H9 (cell line): ENCODE data around the gene LRRC15. TPM values are rescaled to one million over a fixed set of nuclear protein-coding genes. Genes with fewer than 3 reads are reported as not detected.
A peak's percentile ranks its signal among the peaks of the same experiment; 100 is the strongest.

ENCODE experiments used
- DNase-seq: peaks from one replicate; pipeline ENCODE4 v3.0.0-alpha.2; 2017
- H2AFZ ChIP-seq: one replicate; pipeline ENCODE4 v1.6.1; 2013; ENCODE audit warnings: mild to moderate bottlenecking, low read length, control low read depth, moderate library complexity
- H2AK5ac ChIP-seq: 2 replicates; pipeline ENCODE4 v1.6.1; 2013; ENCODE audit warnings: low read length, control low read depth, mixed read lengths; ENCODE audit not compliant: insufficient read length
- H2BK120ac ChIP-seq: one replicate; pipeline ENCODE4 v1.6.1; 2013; ENCODE audit warnings: low read depth, mild to moderate bottlenecking, low read length, control low read depth, inconsistent platforms; ENCODE audit not compliant: poor library complexity, severe bottlenecking
- H2BK12ac ChIP-seq: 2 replicates; pipeline ENCODE4 v1.6.1; 2013; ENCODE audit warnings: low read length, control low read depth, mixed read lengths, low read depth; ENCODE audit not compliant: insufficient read length
- H2BK15ac ChIP-seq: 2 replicates; pipeline ENCODE4 v1.6.1; 2013; ENCODE audit warnings: low read depth, low read length, control low read depth
- H2BK20ac ChIP-seq: one replicate; pipeline ENCODE4 v1.6.1; 2013; ENCODE audit warnings: low read depth, mild to moderate bottlenecking, low read length, control low read depth, inconsistent platforms; ENCODE audit not compliant: poor library complexity, severe bottlenecking
- H2BK5ac ChIP-seq: 2 replicates; pipeline ENCODE4 v1.6.1; 2013; ENCODE audit warnings: low read length, control low read depth, mixed read lengths; ENCODE audit not compliant: insufficient read length
- H3K14ac ChIP-seq: 2 replicates; pipeline ENCODE4 v1.6.1; 2013; ENCODE audit warnings: low read length, control low read depth; ENCODE audit not compliant: insufficient read depth
- H3K18ac ChIP-seq: 2 replicates; pipeline ENCODE4 v1.6.1; 2013; ENCODE audit warnings: low read depth, mild to moderate bottlenecking, mixed read lengths, low read length, control low read depth; ENCODE audit not compliant: insufficient read length
- H3K23ac ChIP-seq: 2 replicates; pipeline ENCODE4 v1.6.1; 2013; ENCODE audit warnings: low read length, control low read depth, mixed read lengths, low read depth; ENCODE audit not compliant: insufficient read length
- H3K23me2 ChIP-seq: 2 replicates; pipeline ENCODE4 v1.6.1; 2013; ENCODE audit warnings: low read depth, mild to moderate bottlenecking, mixed read lengths, low read length, control low read depth; ENCODE audit not compliant: insufficient read length, poor library complexity, severe bottlenecking
- H3K27ac ChIP-seq: 2 replicates; pipeline ENCODE4 v1.5.1; 2013; ENCODE audit warnings: low read length, control low read depth, mixed read lengths, low read depth; ENCODE audit not compliant: insufficient read length
- H3K27me3 ChIP-seq: 2 replicates; pipeline ENCODE4 v1.6.1; 2013; ENCODE audit warnings: low read length, control low read depth, inconsistent platforms; ENCODE audit not compliant: insufficient read depth
- H3K4ac ChIP-seq: 2 replicates; pipeline ENCODE4 v1.6.1; 2013; ENCODE audit warnings: low read depth, mild to moderate bottlenecking, control low read depth, inconsistent platforms, low read length, moderate library complexity
- H3K4me1 ChIP-seq: 2 replicates; pipeline ENCODE4 v1.6.1; 2013; ENCODE audit warnings: low read length, control low read depth, inconsistent platforms; ENCODE audit not compliant: insufficient read depth
- H3K4me2 ChIP-seq: 2 replicates; pipeline ENCODE4 v1.6.1; 2013; ENCODE audit warnings: low read length, control low read depth, mixed read lengths; ENCODE audit not compliant: insufficient read length, insufficient read depth
- H3K56ac ChIP-seq: 2 replicates; pipeline ENCODE4 v1.6.1; 2013; ENCODE audit warnings: low read depth, mild to moderate bottlenecking, mixed read lengths, low read length, control low read depth; ENCODE audit not compliant: insufficient read length
- H3K79me1 ChIP-seq: 2 replicates; pipeline ENCODE4 v1.6.1; 2013; ENCODE audit warnings: low read depth, mild to moderate bottlenecking, moderate library complexity, low read length, control low read depth, inconsistent platforms; ENCODE audit not compliant: insufficient read depth, poor library complexity, severe bottlenecking
- H3K79me2 ChIP-seq: 2 replicates; pipeline ENCODE4 v1.6.1; 2013; ENCODE audit warnings: low read length, control low read depth, inconsistent platforms; ENCODE audit not compliant: insufficient read depth
- H3K9ac ChIP-seq: 2 replicates; pipeline ENCODE4 v1.6.1; 2013; ENCODE audit warnings: low read length, control low read depth, mixed read lengths; ENCODE audit not compliant: insufficient read length; ENCODE audit errors: extremely low read depth
- H3K9me3 ChIP-seq: one replicate; pipeline ENCODE4 v1.6.1; 2013; ENCODE audit warnings: low read depth, low read length, inconsistent platforms; ENCODE audit not compliant: control insufficient read depth
- H3T11ph ChIP-seq: one replicate; pipeline ENCODE4 v1.6.1; 2013; ENCODE audit warnings: mild to moderate bottlenecking, low read length, control low read depth, inconsistent platforms
- H4K20me1 ChIP-seq: one replicate; pipeline ENCODE4 v1.6.1; 2013; ENCODE audit not compliant: control insufficient read depth, insufficient read length, insufficient read depth
- H4K5ac ChIP-seq: 2 replicates; pipeline ENCODE4 v1.6.1; 2013; ENCODE audit warnings: low read depth, mild to moderate bottlenecking, mixed read lengths, low read length, control low read depth; ENCODE audit not compliant: insufficient read length
- H4K8ac ChIP-seq: replicated peaks from 2 replicates; pipeline ENCODE4 v1.6.1; 2013; ENCODE audit warnings: low read length, control low read depth, mixed read lengths, low read depth; ENCODE audit not compliant: insufficient read length
- H4K91ac ChIP-seq: 2 replicates; pipeline ENCODE4 v1.6.1; 2013; ENCODE audit warnings: low read depth, mild to moderate bottlenecking, moderate library complexity, mixed read lengths, low read length, control low read depth; ENCODE audit not compliant: insufficient read length
- H3K27ac Mint-ChIP-seq, 3 experiments: 2 replicates in 2 of 3; 3 replicates in 1 of 3; pipeline ENCODE4 v1.8.0; 2020 to 2021; ENCODE audit warnings: mixed read lengths in 3 of 3, mild to moderate bottlenecking in 1 of 3, moderate library complexity in 1 of 3
- H3K27me3 Mint-ChIP-seq: 2 replicates; pipeline ENCODE4 v1.8.0; 2021; ENCODE audit warnings: low read depth, mild to moderate bottlenecking, moderate library complexity, mixed read lengths
- H3K36me3 Mint-ChIP-seq, 3 experiments: 2 replicates in 2 of 3; 3 replicates in 1 of 3; pipeline ENCODE4 v1.8.0; 2020 to 2021; ENCODE audit warnings: low read depth in 3 of 3, mixed read lengths in 3 of 3; ENCODE audit not compliant: insufficient read depth in 1 of 3
- H3K4me1 Mint-ChIP-seq, 2 experiments: 2 replicates each; pipeline ENCODE4 v1.8.0; 2020; ENCODE audit warnings: mixed read lengths in 2 of 2
- H3K4me3 Mint-ChIP-seq, 2 experiments: 2 replicates in 1 of 2; 3 replicates in 1 of 2; pipeline ENCODE4 v1.8.0; 2020 to 2021; ENCODE audit warnings: mild to moderate bottlenecking in 2 of 2, mixed read lengths in 2 of 2, moderate library complexity in 1 of 2
- H3K9me3 Mint-ChIP-seq, 2 experiments: 2 replicates in 1 of 2; 3 replicates in 1 of 2; pipeline ENCODE4 v1.8.0; 2020; ENCODE audit warnings: mild to moderate bottlenecking in 2 of 2, mixed read lengths in 2 of 2, moderate library complexity in 1 of 2
- CTCF ChIP-seq: fragments of 200-600 bp; sonication (generic); conservative IDR thresholded peaks from 3 replicates; pipeline ENCODE4 v1.8.0; 2021; ENCODE audit warnings: antibody characterized with exemption, mild to moderate bottlenecking
- WGBS: extraction: QIAGEN DNeasy Blood & Tissue Kit; methylation state at CpG from one replicate; pipeline ENCODE4 v1.1.7; 2013; ENCODE audit warnings: missing lambda C conversion rate, low lambda C conversion rate, mixed read lengths; ENCODE audit not compliant: insufficient read length; ENCODE audit errors: extremely low coverage; 5-methylcytosine and 5-hydroxymethylcytosine counted together
- total RNA-seq: library from RNA; stranded (reverse); gene quantifications from 2 replicates; pipeline ENCODE4 v1.2.1, GENCODE V29; 2021

The LRRC15 gene
- total RNA-seq, 1 experiment from 2014 or later = 0.07 TPM

GRCh38 chr3:194396539-194396858 is 27.0 kb upstream of the LRRC15 start:
- Histone ChIP-seq H4K5ac (no peak overlapping the region), H2AFZ (no peak overlapping the region), H3K4me1 (peaks cover 2% of the 10 kb centered on the region; the same call in 1 of the 2 replicates), H3K56ac (no peak overlapping the region), H3K23me2 (peaks cover 11% of the 10 kb centered on the region), H3K4me2 (peak overlapping the region; percentile 62), H2BK12ac (no peak overlapping the region), H3K79me2 (no peaks in the 10 kb centered on the region), H4K8ac (no peak overlapping the region), H3K27ac (no peak overlapping the region), H4K20me1 (no peaks in the 10 kb centered on the region), H3K9me3 (no peaks in the 10 kb centered on the region), H2BK15ac (no peak overlapping the region), H3K4ac (no peak overlapping the region), H3K14ac (no peak overlapping the region), H2BK20ac (no peak overlapping the region), H2AK5ac (no peak overlapping the region), H2BK5ac (no peak overlapping the region), H3K23ac (no peak overlapping the region), H4K91ac (no peak overlapping the region), H3K27me3 (peaks cover 16% of the 10 kb centered on the region; the same call in 1 of the 2 replicates), H3K79me1 (no peaks in the 10 kb centered on the region), H3T11ph (no peak overlapping the region), H2BK120ac (no peak overlapping the region), H3K9ac (no peak overlapping the region), H3K18ac (no peak overlapping the region)
- Mint-ChIP-seq H3K27ac (peak overlapping the region in 1 of 3 experiments; percentile 28; a peak in 1 of 7 replicates), H3K27me3 (peaks cover 2% of the 10 kb centered on the region; the same call in 1 of the 2 replicates), H3K9me3 (no peaks in the 10 kb centered on the region; a peak in 1 of 5 replicates), H3K36me3 (no peaks in the 10 kb centered on the region), H3K4me1 (peaks cover 8 to 19% of the 10 kb centered on the region in 2 experiments), H3K4me3 (no peak overlapping the region)
- no CpG with 5 or more reads among the region's 13 CpGs for WGBS
- no peak for DNase-seq
- TF ChIP-seq CTCF = no peak
